Measurements from ENCODE around the gene FLVCR2.
A peak's percentile ranks its signal among the peaks of the same experiment; 100 is the strongest.

FLVCR2 gene

GRCh38 chr14:75559045-75559444 lies 19.4 kb upstream of the FLVCR2 start:
- no peak for DNase-seq

DNA sequence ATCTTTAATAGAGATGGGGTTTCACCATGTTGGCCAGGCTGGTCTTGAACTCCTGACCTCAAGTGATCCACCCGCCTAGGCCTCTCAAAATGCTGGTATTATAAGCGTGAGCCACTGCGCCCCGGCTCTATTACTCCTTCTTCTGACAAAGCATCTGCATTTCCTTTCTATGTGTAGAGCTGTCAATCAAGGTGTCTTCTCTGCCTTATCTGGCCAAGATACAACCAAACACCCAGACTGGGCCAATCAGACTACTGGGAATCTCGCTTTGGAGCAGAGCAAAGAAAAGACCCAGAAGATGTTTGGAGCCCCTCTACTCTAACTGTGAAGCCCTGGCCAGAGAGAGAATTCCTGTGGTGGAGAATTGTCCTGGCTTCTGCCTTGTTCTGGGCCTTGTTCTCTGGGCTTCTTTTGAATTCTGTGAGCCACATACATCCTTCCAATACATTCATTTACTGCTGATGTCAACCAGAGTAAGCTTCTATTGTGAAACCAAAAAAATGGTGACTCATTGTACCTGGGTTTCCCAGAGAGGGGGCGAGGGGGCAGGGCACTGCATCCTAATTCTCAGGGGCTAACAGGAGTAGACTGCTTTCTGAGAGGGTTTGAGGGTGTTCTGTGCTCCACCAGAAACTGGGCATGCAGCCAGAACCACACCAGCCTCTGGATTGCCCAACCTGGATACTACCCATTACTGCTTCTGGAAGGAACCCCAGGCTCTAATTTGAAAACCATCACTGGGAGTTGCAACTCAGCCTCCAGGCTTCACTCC lies 18.8 kb upstream of the FLVCR2 start:
- no peak for DNase-seq

- DNase-seq, result peak; percentile 41
Measured at GRCh38 chr14:75561013-75561432, 17.4 kb upstream of the FLVCR2 start.

GRCh38 chr14:75562089-75562488 lies 16.3 kb upstream of the FLVCR2 start:
- no peak for DNase-seq

GRCh38 chr14:75562489-75562888 lies 15.9 kb upstream of the FLVCR2 start:
- DNase-seq, result no peak

GRCh38 chr14:75563931-75564330 lies 14.5 kb upstream of the FLVCR2 start:
- no peak for DNase-seq

GRCh38 chr14:75565056-75565455 lies 13.4 kb upstream of the FLVCR2 start:
- DNase-seq, result no peak

DNA sequence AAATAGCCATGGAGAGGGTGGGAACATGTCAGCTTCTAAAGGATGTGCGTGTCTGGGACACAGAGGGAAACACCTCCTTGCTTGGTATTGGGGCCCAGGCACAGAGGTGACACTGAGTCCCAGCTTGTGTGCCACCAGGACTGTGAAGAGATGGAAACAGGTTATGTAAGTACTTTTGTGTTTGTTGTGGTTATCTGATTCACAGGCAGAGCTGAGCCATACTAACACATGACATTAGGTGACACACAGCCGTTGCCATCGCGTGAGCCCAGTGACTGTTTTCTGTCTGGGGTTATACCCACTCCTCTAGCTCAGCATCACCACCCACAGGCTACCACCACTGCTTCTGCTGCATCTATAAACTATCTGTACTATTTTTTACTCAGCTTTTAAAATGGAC lies 12.1 kb upstream of the FLVCR2 start:
- DNase-seq, result peak; percentile 37

DNA sequence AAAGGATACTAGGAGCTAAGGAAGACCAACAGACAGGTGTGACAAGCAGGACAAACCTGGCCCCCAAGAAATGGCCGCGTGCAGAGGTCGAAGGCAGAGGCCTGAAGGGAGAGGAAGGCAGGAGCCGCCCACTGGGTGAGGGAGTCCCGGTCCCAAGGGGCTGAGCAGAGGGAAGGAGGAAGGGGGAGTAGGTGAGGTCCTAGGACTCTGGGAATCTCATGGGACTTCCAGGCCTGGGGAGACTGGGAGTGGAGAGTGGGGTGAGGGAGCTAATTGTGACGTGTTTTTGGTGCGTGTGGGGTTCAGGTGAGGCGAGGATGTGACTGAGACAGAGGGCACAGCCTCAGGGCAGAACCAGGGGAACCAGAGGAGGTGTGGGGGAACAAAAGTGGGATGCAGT lies 11.7 kb upstream of the FLVCR2 start:
- no peak for DNase-seq

GRCh38 chr14:75568140-75568539 lies 10.3 kb upstream of the FLVCR2 start:
- DNase-seq, result no peak

DNA sequence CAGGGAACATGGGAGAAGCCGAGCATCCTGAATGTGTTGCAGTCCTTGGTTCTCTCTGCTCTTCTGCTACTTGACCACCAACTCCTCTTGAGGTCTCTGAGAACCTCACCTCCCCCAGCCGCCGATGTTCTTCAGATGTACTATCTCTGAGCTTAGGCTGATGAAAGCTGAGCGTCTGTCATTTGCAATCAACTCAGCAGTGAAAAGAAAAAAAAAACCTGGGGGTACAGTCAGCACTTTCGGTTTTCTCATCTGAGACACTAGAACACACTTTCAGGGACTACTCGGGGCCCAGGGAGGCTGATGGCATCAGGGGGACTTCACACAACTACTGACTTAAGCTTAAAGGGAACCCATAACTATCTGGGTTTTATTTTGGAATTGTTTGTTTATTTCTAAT lies 9.6 kb upstream of the FLVCR2 start:
- no peak for DNase-seq

DNA sequence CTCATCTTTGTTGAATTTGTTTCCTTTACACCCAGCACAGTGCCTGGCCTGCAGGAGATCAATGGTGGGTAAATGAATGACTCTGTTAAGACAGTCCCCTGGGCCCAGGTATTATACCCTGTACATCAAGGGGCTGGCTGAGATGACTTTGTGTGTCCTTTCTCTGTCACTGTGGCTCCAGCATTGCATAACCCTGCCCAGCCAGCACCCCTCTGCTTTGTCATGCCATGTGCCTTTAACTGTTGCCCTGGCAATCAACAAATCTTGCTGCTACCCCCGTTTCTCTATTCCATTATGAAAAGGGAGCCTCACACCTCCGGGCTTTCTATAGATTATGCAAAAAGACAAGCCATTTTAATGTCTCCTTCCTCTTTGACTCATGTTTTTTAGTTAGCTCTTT lies 7.6 kb upstream of the FLVCR2 start:
- DNase-seq, result no peak

DNA sequence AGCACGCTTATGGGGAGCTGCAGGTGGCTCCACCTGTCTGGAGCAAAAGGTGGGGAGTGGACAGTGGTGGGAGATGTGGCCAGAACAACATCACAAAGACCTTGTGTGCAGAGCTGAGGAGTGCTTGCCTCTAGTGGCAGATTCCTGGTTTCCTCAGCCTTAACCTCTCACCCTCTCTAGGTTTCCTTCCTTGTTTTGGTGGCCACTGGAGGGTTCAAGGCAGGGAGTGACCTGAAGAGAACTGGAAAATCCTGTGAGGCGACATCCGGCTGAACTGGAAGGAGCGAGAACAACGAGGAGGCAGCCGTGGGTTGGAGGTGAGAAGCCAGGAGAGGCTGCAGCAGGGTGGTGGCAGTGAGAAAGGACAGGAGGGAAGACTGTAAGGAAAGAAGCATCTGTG lies 6.3 kb upstream of the FLVCR2 start:
- DNase-seq, result no peak

DNA sequence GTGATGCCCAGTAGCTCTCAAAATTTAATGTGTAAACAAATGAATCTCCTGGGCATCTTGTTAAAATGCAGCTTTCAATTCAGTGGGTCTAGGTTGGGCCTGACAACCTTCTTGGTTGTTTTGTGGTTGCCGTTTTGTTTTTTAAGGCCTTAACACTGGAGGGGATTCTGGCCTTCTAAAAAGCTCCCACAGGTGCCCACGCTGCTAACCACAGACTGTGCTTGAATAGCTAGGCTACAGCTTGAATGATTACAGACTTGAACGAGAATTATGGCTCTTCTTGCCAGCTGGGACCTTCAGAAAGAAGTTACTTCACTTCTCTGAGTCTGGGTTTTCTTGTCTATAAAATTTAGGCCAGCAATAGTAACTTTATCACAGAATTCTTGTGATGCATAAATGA lies 1.3 kb upstream of the FLVCR2 start:
- no peak for DNase-seq

- peak; percentile 60 for DNase-seq
Measured at GRCh38 chr14:75577729-75578101, 705 bp upstream of the FLVCR2 start.

- DNase-seq, result no peak
Measured at GRCh38 chr14:75578786-75579337, 442 bp downstream of the FLVCR2 start.

- DNase-seq, result no peak
Measured at GRCh38 chr14:75579338-75579864, 981 bp downstream of the FLVCR2 start.

- no peak for DNase-seq
Measured at GRCh38 chr14:75579882-75580281, 1.5 kb downstream of the FLVCR2 start.

DNA sequence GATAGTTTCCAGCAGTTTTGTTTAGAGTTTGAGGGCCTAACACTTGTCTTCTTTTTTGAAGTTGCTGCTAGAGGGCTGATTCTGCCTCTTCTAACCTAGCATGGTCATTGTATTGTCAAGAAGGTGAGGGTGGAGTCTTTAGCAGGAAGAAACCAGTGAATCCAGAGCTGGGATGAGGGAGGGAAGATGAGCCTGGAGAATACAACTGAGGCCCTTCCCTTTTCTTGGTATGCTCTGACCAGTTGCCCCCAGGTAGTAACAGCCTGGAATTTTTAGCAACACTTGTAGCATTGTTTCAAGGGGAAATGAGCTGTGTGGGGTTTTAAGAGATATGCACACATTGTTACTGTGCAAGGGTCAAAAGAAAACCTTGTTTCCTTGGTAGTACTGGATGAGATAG lies 9.0 kb downstream of the FLVCR2 start:
- DNase-seq, result no peak

DNA sequence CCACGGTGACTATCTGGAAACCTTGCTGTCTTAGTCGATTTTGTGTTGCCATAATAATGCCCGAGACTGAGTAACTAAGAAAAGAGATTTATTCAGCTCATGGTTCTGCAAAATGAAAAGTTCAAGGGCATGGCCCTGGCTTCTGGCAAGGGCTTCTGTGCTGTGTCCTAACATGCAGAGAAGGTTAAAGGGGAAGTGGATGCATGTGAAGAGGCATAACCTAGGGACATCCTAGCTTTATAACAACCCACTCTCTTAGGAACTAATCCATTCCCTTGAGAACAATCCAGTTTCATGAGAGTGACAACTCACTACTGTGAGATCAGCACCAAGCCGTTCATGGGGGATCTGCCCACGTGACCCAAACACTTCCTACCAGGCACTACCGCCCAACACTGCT lies 11.5 kb downstream of the FLVCR2 start:
- no peak for DNase-seq

GRCh38 chr14:75591331-75591946 lies 13.0 kb downstream of the FLVCR2 start:
- DNase-seq, result no peak

DNA sequence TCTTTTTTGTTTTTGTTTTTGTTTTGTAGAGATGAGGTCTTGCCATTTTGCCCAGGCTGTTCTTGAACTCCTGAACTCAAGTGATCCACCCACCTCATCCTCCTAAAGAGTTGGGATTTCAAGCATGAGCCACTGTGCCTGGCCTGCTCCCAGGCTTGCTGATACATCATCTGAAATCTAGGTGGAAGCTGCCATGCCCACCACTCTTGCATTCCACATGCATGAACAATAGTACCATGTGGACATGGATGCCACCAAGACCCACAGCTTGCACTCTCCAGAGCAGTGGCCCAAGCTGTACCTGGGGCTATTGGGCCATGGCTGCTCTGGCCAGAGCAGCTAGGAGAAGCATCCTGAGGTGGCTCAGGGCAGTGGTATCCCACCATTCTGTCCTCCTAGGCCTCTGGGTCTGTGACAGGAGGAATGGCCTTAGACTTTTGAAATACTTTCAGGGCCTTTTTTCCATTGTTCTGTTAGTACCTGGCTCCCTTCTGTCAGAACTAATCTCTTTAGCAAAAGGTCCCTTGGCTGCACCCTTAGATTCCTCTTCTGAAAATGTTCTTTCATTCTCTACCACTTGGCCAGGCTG lies 13.7 kb downstream of the FLVCR2 start:
- DNase-seq, result no peak

DNA sequence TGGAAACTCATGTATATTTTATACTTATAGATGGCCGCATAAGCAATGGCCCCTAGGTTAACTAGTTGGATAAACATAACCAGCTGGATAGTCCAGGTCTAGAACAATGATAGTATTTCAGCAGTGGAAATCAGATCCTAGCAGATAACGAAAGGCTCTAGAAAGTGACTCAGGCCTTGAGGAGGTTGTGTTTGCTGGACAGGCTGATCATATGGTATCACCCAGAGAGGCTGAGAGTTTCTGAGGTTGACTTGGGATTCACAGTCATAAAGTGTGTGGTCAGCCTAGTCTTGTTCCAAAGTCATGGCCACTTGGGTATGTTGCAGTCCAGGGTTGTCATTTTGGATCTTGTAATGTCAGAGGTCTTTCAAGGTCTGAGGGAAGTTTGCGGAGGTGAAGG lies 16.8 kb downstream of the FLVCR2 start:
- no peak for DNase-seq

GRCh38 chr14:75597149-75597548 lies 18.7 kb downstream of the FLVCR2 start:
- no peak for DNase-seq

Measured in effector CD4-positive, alpha-beta T cell (primary cell).